Caco-2 (cell line): ENCODE measurements around the gene MINDY3. TPM values are rescaled to one million over a fixed set of nuclear protein-coding genes. Genes with fewer than 3 reads are reported as not detected.
A peak's percentile ranks its signal among the peaks of the same experiment; 100 is the strongest.

Experiments
- BruUV-seq: library from RNA; stranded (reverse); fragments of 400-500 nt; replicated peaks from 2 replicates; lab custom pipeline; 2021; lab: Mats Ljungman, UMichigan
- CTCF ChIA-PET: fragments of 300-600 bp; sonication (Branson Sonifier 250); formaldehyde crosslinking; loops from one replicate; lab custom pipeline; 2022; ENCODE audit warnings: antibody characterized with exemption; lab: Charles Lee
- POLR2A ChIA-PET: fragments of 300-600 bp; sonication (Branson Sonifier 250); formaldehyde crosslinking; loops from one replicate; lab custom pipeline; 2022; ENCODE audit warnings: antibody characterized with exemption; lab: Charles Lee
- DNase-seq, 2 experiments: peaks; one replicate each; pipeline versions ENCODE4 v3.0.0 to v3.0.0-alpha.2; 2020 to 2022
- H3K27me3 ChIP-seq: replicated peaks from 2 replicates; pipeline ENCODE4 v1.6.0; 2011; ENCODE audit warnings: low read length; ENCODE audit not compliant: control insufficient read depth, insufficient read depth
- H3K36me3 ChIP-seq: 2 replicates; pipeline ENCODE4 v1.5.1; 2011; ENCODE audit warnings: low read length; ENCODE audit not compliant: control insufficient read depth, insufficient read depth
- H3K4me1 ChIP-seq: fragments of 250-450 bp; sonication (Bioruptor Pico); 2 replicates; pipeline ENCODE4 v1.5.1; 2020; ENCODE audit warnings: mild to moderate bottlenecking
- H3K4me3 ChIP-seq: 2 replicates; pipeline ENCODE4 v1.5.1; 2011; ENCODE audit warnings: low read depth, mild to moderate bottlenecking, control low read depth, low read length
- H3K9me3 ChIP-seq: fragments of 250-450 bp; sonication (Bioruptor Pico); 2 replicates; pipeline ENCODE4 v1.5.1; 2020; ENCODE audit warnings: mild to moderate bottlenecking, moderate library complexity
- H3K27ac Mint-ChIP-seq: one replicate; pipeline ENCODE4 v1.8.0; 2022; ENCODE audit warnings: mixed read lengths; ENCODE audit not compliant: unreplicated experiment
- H3K27me3 Mint-ChIP-seq: one replicate; pipeline ENCODE4 v1.8.0; 2022; ENCODE audit warnings: mixed read lengths; ENCODE audit not compliant: insufficient read depth, unreplicated experiment
- H3K36me3 Mint-ChIP-seq: one replicate; pipeline ENCODE4 v1.8.0; 2022; ENCODE audit warnings: mild to moderate bottlenecking, mixed read lengths; ENCODE audit not compliant: insufficient read depth, unreplicated experiment
- H3K4me1 Mint-ChIP-seq: one replicate; pipeline ENCODE4 v1.8.0; 2022; ENCODE audit warnings: low read depth, mixed read lengths; ENCODE audit not compliant: unreplicated experiment
- H3K4me3 Mint-ChIP-seq: one replicate; pipeline ENCODE4 v1.8.0; 2022; ENCODE audit warnings: mild to moderate bottlenecking, moderate library complexity, mixed read lengths; ENCODE audit not compliant: unreplicated experiment
- H3K9me3 Mint-ChIP-seq: one replicate; pipeline ENCODE4 v1.8.0; 2022; ENCODE audit warnings: mixed read lengths; ENCODE audit not compliant: unreplicated experiment
- CTCF ChIP-seq, 2 experiments: fragments of 200-600 bp in 1 of 2; IDR thresholded peaks; 1 replicate in 1 of 2; 2 replicates in 1 of 2; pipeline versions ENCODE4 v1.5.1 to v1.8.0; 2011 to 2022; ENCODE audit warnings: antibody characterized with exemption in 1 of 2, control low read depth in 1 of 2, inconsistent platforms in 1 of 2, low read depth in 1 of 2, low read length in 1 of 2, mild to moderate bottlenecking in 1 of 2, moderate library complexity in 1 of 2; ENCODE audit not compliant: insufficient read depth in 1 of 2, severe bottlenecking in 1 of 2, unreplicated experiment in 1 of 2
- intact Hi-C: fragments of 100-400 bp; cut with micrococcal nuclease; formaldehyde crosslinking; loops from one replicate; pipeline ENCODE4 v1.10.0; 2022; ENCODE audit not compliant: unreplicated experiment
- total RNA-seq: library from RNA; stranded (reverse); gene quantifications from 2 replicates; pipeline ENCODE4 v1.2.3, GENCODE V29; 2022

Gene MINDY3
- total RNA-seq, 1 experiment from 2014 or later: 25.9 TPM

GRCh38 chr10:15857107-15857575 lies 3.2 kb downstream of the MINDY3 start:
- ChIA-PET CTCF (interaction anchor here (0.8 kb wide), 1 partner anchor 19 kb away, joined by 3 read pairs; no protein-coding TSS in a partner anchor), POLR2A (no interaction called here)
- Histone ChIP-seq H3K9me3 (peaks cover 4% of the 10 kb centered on the region; the same call in 1 of the 2 replicates), H3K4me1 (peaks cover 4% of the 10 kb centered on the region; the same call in 1 of the 2 replicates), H3K4me3 (no peak overlapping the region), H3K27me3 (no peaks in the 10 kb centered on the region), H3K36me3 (no peaks in the 10 kb centered on the region)
- TF ChIP-seq CTCF (IDR thresholded peaks at IDR 0.05; ENCODE audit: insufficient read depth in 1 of 2, low read depth in 1 of 2, low read length in 1 of 2, severe bottlenecking in 1 of 2, unreplicated experiment in 1 of 2): no peak
- Mint-ChIP-seq H3K4me3 (no peak overlapping the region), H3K36me3 (no peaks in the 10 kb centered on the region), H3K4me1 (peaks cover 15% of the 10 kb centered on the region), H3K27me3 (no peaks in the 10 kb centered on the region), H3K27ac (no peak overlapping the region), H3K9me3 (peaks cover 17% of the 10 kb centered on the region)
- BruUV-seq: no TSS peak
- intact Hi-C loops: no loop called here
- DNase-seq: no peak

- Histone ChIP-seq H3K9me3 (peaks cover 4% of the 10 kb centered on the region; the same call in 1 of the 2 replicates), H3K36me3 (no peaks in the 10 kb centered on the region), H3K27me3 (no peaks in the 10 kb centered on the region), H3K4me1 (peaks cover 4% of the 10 kb centered on the region; the same call in 1 of the 2 replicates), H3K4me3 (no peak overlapping the region)
- TF ChIP-seq CTCF (IDR thresholded peaks at IDR 0.05; ENCODE audit: insufficient read depth in 1 of 2, low read depth in 1 of 2, low read length in 1 of 2, severe bottlenecking in 1 of 2, unreplicated experiment in 1 of 2): no peak
- peak in 1 of 2 experiments; percentile 13 for DNase-seq
- Mint-ChIP-seq H3K9me3 (peaks cover 18% of the 10 kb centered on the region), H3K36me3 (peaks cover under 1% of the 10 kb centered on the region), H3K4me3 (peak overlapping the region; percentile 27), H3K4me1 (peaks cover 15% of the 10 kb centered on the region), H3K27me3 (no peaks in the 10 kb centered on the region), H3K27ac (peak overlapping the region; percentile 26)
- ChIA-PET POLR2A (no interaction called here), CTCF (interaction anchor here (0.8 kb wide), 1 partner anchor 18 kb away, joined by 3 read pairs; no protein-coding TSS in a partner anchor)
- BruUV-seq: no TSS peak
- intact Hi-C loops: no loop called here
Observed at GRCh38 chr10:15856328-15857015, 3.8 kb downstream of the MINDY3 start.

GRCh38 chr10:15853800-15854199 lies 6.5 kb downstream of the MINDY3 start:
- TF ChIP-seq CTCF (IDR thresholded peaks at IDR 0.05; ENCODE audit: insufficient read depth in 1 of 2, low read depth in 1 of 2, low read length in 1 of 2, severe bottlenecking in 1 of 2, unreplicated experiment in 1 of 2): no peak
- peaks cover 10% of the 10 kb centered on the region for H3K36me3 Mint-ChIP-seq
- POLR2A ChIA-PET: no interaction called here
- intact Hi-C loops: no loop called here
- Histone ChIP-seq H3K4me3 (no peak overlapping the region), H3K4me1 (no peaks in the 10 kb centered on the region; the same call in 1 of the 2 replicates), H3K27me3 (no peaks in the 10 kb centered on the region), H3K9me3 (peaks cover 10% of the 10 kb centered on the region), H3K36me3 (no peaks in the 10 kb centered on the region)
- H3K4me1 Mint-ChIP-seq: peaks cover 15% of the 10 kb centered on the region
- H3K27me3 Mint-ChIP-seq: no peaks in the 10 kb centered on the region
- BruUV-seq: no TSS peak
- no peak overlapping the region for H3K4me3 Mint-ChIP-seq
- H3K9me3 Mint-ChIP-seq: peaks cover 37% of the 10 kb centered on the region
- CTCF ChIA-PET: no interaction called here
- DNase-seq: no peak
- H3K27ac Mint-ChIP-seq: no peak overlapping the region
